ENCODE data around the gene LCMT1. TPM values are rescaled to one million over a fixed set of nuclear protein-coding genes. Genes with fewer than 3 reads are reported as not detected.
A peak's percentile ranks its signal among the peaks of the same experiment; 100 is the strongest.

Gene LCMT1
- total and polyA plus RNA-seq, 2 of the 4 experiments (the other 2 are of a cell fraction): 33.1 to 60.4 TPM

GRCh38 chr16:25174285-25174684 lies 62.7 kb downstream of the LCMT1 start:
- H3K4ac ChIP-seq (ENCODE audit: low read depth, low read length): no peak overlapping the region
- no peak overlapping the region for H3K23ac ChIP-seq (ENCODE audit: low read depth, low read length)
- no TSS peak for BruUV-seq (replicated peaks)
- no peaks in the 10 kb centered on the region for H4K20me1 ChIP-seq (ENCODE audit: insufficient read depth, low read length)
- H3K36me3 ChIP-seq (ENCODE audit: control insufficient read depth, insufficient read depth, low read length): peaks cover 35% of the 10 kb centered on the region
- in situ Hi-C loops (cut with MboI; ENCODE audit: low sequenced_read_pairs) (no loop called here), dilution Hi-C loops (cut with HindIII; ENCODE audit: low sequenced_read_pairs, unreplicated experiment) (no loop called here), intact Hi-C loops (cut with micrococcal nuclease) (no loop called here)
- no peak overlapping the region for H2AK9ac ChIP-seq (replicated peaks; ENCODE audit: low read depth, low read length, poor library complexity)
- H3K4me3 ChIP-seq (ENCODE audit: insufficient read depth, low read depth, low read length): no peak overlapping the region
- ATAC-seq (ENCODE audit: low read depth) (no peak), DNase-seq (no peak)
- H2AK5ac ChIP-seq (ENCODE audit: low read depth, low read length): no peak overlapping the region
- no peak overlapping the region for H3K27ac ChIP-seq (ENCODE audit: insufficient read depth, low read length)
- no peaks in the 10 kb centered on the region for H3K9me3 ChIP-seq (ENCODE audit: control insufficient read depth, insufficient read depth, low read length)
- H3K9ac ChIP-seq (ENCODE audit: low read depth, low read length): no peak overlapping the region
- H4K5ac ChIP-seq (ENCODE audit: low read depth, low read length): no peak overlapping the region
- H4K91ac ChIP-seq (ENCODE audit: insufficient read depth, low read depth, low read length): no peak overlapping the region
- ChIA-PET CTCF (no interaction called here), POLR2A (ENCODE audit: unreplicated experiment) (no interaction called here)
- H4K8ac ChIP-seq (ENCODE audit: low read depth in 2 of 2, low read length in 2 of 2): no peak overlapping the region
- H3K56ac ChIP-seq (ENCODE audit: extremely low read depth, insufficient read depth, low read length): no peak overlapping the region
- no peak overlapping the region for H2BK20ac ChIP-seq (ENCODE audit: low read depth, low read length)
- H2BK15ac ChIP-seq (ENCODE audit: low read depth, low read length): no peak overlapping the region
- H3K27me3 ChIP-seq (ENCODE audit: control insufficient read depth, insufficient read depth, low read length): no peaks in the 10 kb centered on the region
- no peaks in the 10 kb centered on the region; the same call in 1 of the 2 replicates for H3K4me1 ChIP-seq (ENCODE audit: control insufficient read depth, insufficient read depth, low read length)
- H3K4me2 ChIP-seq (ENCODE audit: low read depth, low read length): no peak overlapping the region
- TF ChIP-seq CEBPB (IDR thresholded peaks at IDR 0.05; ENCODE audit: low read depth, low read length) (peak; percentile 58), BHLHE40 (IDR thresholded peaks at IDR 0.05; ENCODE audit: low read depth, low read length) (no peak)
- H2BK120ac ChIP-seq (ENCODE audit: low read depth, low read length): no peak overlapping the region
- WGBS, 2 experiments (ENCODE audit: extremely low coverage in 2 of 2, insufficient read length in 1 of 2): no CpG with 5 or more reads among the region's 2 CpGs
- H2BK5ac ChIP-seq (ENCODE audit: low read depth, low read length, poor library complexity, severe bottlenecking): no peak overlapping the region
- H3K79me1 ChIP-seq (ENCODE audit: low read depth in 1 of 2, low read length in 2 of 2): no peaks in the 10 kb centered on the region
- H3K14ac ChIP-seq (replicated peaks; ENCODE audit: low read depth, low read length): no peak overlapping the region
- no peak overlapping the region for H2AFZ ChIP-seq (replicated peaks; ENCODE audit: low read length, poor library complexity)
- no peak overlapping the region for H3K18ac ChIP-seq (ENCODE audit: low read depth, low read length)
- H3K9me1 ChIP-seq (ENCODE audit: insufficient read depth, low read length): peaks cover 3% of the 10 kb centered on the region; the same call in 1 of the 2 replicates

All from IMR-90 (cell line).